GM06990 (cell line): Measurements from ENCODE around the gene CADPS2.

Source experiments
- DNase-seq: peaks from one replicate; pipeline ENCODE4 v3.0.0-alpha.2; 2011; ENCODE audit not compliant: insufficient read length; ENCODE audit errors: extremely low read depth
- H3K27me3 ChIP-seq: replicated peaks from 2 replicates; pipeline ENCODE4 v1.6.0; 2011; ENCODE audit warnings: low read length; ENCODE audit not compliant: control insufficient read depth, insufficient read depth
- H3K36me3 ChIP-seq: 2 replicates; pipeline ENCODE4 v1.5.1; 2011; ENCODE audit warnings: low read length; ENCODE audit not compliant: control insufficient read depth, insufficient read depth
- H3K4me3 ChIP-seq: replicated peaks from 2 replicates; pipeline ENCODE4 v1.5.1; 2011; ENCODE audit warnings: low read depth, mild to moderate bottlenecking, control low read depth, low read length
- CTCF ChIP-seq: IDR thresholded peaks from 2 replicates; pipeline ENCODE4 v1.5.1; 2011; ENCODE audit warnings: low read length, control low read depth, mild to moderate bottlenecking, inconsistent platforms; ENCODE audit not compliant: insufficient read depth, poor library complexity, severe bottlenecking

CADPS2 gene

GRCh38 chr7:122340427-122340826, 545.8 kb downstream of the CADPS2 start:
- H3K36me3 ChIP-seq: no peaks in the 10 kb centered on the region
- no peak overlapping the region for H3K4me3 ChIP-seq
- TF ChIP-seq CTCF: no peak
- no peaks in the 10 kb centered on the region for H3K27me3 ChIP-seq
- DNase-seq: no peak

- H3K27me3 ChIP-seq: no peaks in the 10 kb centered on the region
- H3K4me3 ChIP-seq: no peak overlapping the region
- no peak for DNase-seq
- H3K36me3 ChIP-seq: no peaks in the 10 kb centered on the region
- TF ChIP-seq CTCF: no peak
Observed at GRCh38 chr7:122339145-122339904, 546.9 kb downstream of the CADPS2 start.

DNA sequence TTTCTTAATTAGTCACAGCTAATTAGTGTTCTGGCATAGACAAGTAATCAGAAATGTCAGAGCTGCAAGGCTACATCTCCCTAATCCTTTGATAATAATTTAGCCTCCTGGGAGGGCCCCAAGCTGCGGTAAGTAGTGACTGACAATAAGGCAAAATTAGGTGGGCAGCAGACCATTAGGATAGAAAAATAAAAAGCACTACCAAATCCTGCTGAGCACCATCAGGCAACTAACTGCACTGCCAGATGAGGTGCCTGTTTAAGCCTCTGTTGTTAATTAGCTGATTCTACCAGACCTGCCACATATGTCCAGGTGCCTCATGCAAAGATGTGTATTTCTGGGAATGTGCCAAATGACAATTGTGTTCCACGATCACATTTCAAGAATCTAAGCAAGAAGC, 549.2 kb downstream of the CADPS2 start:
- no peak for DNase-seq
- Histone ChIP-seq H3K4me3 (no peak overlapping the region), H3K36me3 (no peaks in the 10 kb centered on the region), H3K27me3 (no peaks in the 10 kb centered on the region)
- no peak for TF ChIP-seq CTCF

DNA sequence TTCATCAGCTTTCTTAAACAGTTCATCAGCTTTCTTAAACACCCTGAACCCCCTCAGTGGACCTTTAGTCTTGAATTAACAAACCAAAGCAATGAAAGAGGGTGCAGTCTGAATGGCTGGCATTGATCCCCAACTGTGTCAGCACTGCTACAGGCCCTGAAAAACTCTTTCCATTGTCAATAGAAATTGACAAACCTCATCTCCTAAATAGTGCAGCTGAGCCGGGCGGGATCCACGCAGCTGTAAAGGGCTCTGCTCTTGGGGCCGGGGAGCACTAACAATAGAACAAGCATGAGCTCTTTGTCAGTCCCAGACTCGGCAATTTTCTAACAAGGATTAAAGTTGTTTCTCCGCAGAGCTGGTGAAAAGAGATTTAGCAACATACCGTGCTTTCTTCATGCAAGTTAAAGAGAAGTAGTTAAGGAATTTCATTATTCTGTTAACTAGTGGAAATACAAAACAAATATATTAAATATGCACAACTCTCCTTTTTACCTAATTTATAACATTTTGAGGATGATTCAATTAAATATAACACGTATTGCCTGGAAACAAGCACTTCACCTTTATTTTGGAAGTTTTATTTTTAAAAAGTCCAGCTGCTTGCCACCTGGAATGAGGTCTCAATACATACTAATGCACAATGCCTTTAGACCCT, 557.0 kb downstream of the CADPS2 start:
- no peaks in the 10 kb centered on the region; the same call in 1 of the 2 replicates for H3K27me3 ChIP-seq
- DNase-seq: no peak
- H3K4me3 ChIP-seq: no peak overlapping the region
- no peak for TF ChIP-seq CTCF
- no peaks in the 10 kb centered on the region for H3K36me3 ChIP-seq

GRCh38 chr7:122327969-122328368, 558.3 kb downstream of the CADPS2 start:
- Histone ChIP-seq H3K4me3 (no peak overlapping the region), H3K36me3 (no peaks in the 10 kb centered on the region), H3K27me3 (no peaks in the 10 kb centered on the region; the same call in 1 of the 2 replicates)
- no peak for TF ChIP-seq CTCF
- DNase-seq: no peak
